Activated naive CD4-positive, alpha-beta T cell treated with anti-CD3 and anti-CD28 coated beads, Interleukin-2, amount 50 U/mL, for 72 hours (primary cell): ENCODE results near the gene SH2D6. TPM values are rescaled to one million over a fixed set of nuclear protein-coding genes. Genes with fewer than 3 reads are reported as not detected.
A peak's percentile ranks its signal among the peaks of the same experiment; 100 is the strongest.
"Not testable (repeated sequence)": the region's sequence is repeated elsewhere in the genome, so short reads cannot be mapped to it uniquely, and the experiment has no call there.

ENCODE experiments used
- ATAC-seq, 2 donors: fragments of 150-1000 bp; cut with Tn5 transposase; 2 replicates each; pipeline ENCODE4 v1.10.0; 2021; ENCODE audit warnings: mild to moderate bottlenecking in 2 of 2, moderate library complexity in 2 of 2
- DNase-seq, 2 donors: peaks; one replicate each; pipeline ENCODE4 v3.0.0; 2021 to 2022; ENCODE audit warnings: low spot score in 2 of 2
- H3K27ac Mint-ChIP-seq, 2 donors: one replicate each; pipeline ENCODE4 v1.8.0; 2022; ENCODE audit warnings: mild to moderate bottlenecking in 2 of 2, mixed read lengths in 2 of 2
- H3K36me3 Mint-ChIP-seq, 2 donors: one replicate each; pipeline ENCODE4 v1.8.0; 2022; ENCODE audit warnings: mixed read lengths in 2 of 2
- H3K9me3 Mint-ChIP-seq, 2 donors: one replicate each; pipeline ENCODE4 v1.8.0; 2022; ENCODE audit warnings: mixed read lengths in 2 of 2
- total RNA-seq, 2 donors: library from RNA; stranded (reverse); gene quantifications; one replicate each; pipeline ENCODE4 v1.2.3, GENCODE V29; 2022

The SH2D6 gene
- total RNA-seq, result 1 to 10 TPM in 1 of 2 donors, under 1 TPM in 1; 0.55 to 2.5 TPM

- DNase-seq (peak; percentile 81 to 84), ATAC-seq (peak; percentile 80 to 87)
- Mint-ChIP-seq H3K36me3 (no peaks in the 10 kb centered on the region), H3K27ac (peak within 1 kb of the TSS; percentile 92 to 99), H3K9me3 (no peaks in the 10 kb centered on the region)
Measured at GRCh38 chr2:85418132-85419008, at the start of gene SH2D6. TSS of gene SH2D6 (plus strand) at chr2:85418714. CDS start at chr2:85429466, 10,752 bp downstream.

- ATAC-seq (no peak), DNase-seq (peak in 1 of 2 donors; percentile 16)
- H3K9me3 Mint-ChIP-seq, result no peaks in the 10 kb centered on the region
- peaks cover 2 to 9% of the 10 kb centered on the region in 2 donors for H3K36me3 Mint-ChIP-seq
- no peak overlapping the region for H3K27ac Mint-ChIP-seq
Measured at GRCh38 chr2:85368921-85369320, 49.6 kb upstream of the SH2D6 start.

GRCh38 chr2:85369500-85369899 is 49.0 kb upstream of the SH2D6 start:
- H3K36me3 Mint-ChIP-seq, result peaks cover 5 to 12% of the 10 kb centered on the region in 2 donors
- no peaks in the 10 kb centered on the region for H3K9me3 Mint-ChIP-seq
- ATAC-seq, result no peak
- no peak overlapping the region for H3K27ac Mint-ChIP-seq
- no peak for DNase-seq

- DNase-seq, result peak in 1 of 2 donors; percentile 21
- H3K36me3 Mint-ChIP-seq, result peaks cover 5 to 12% of the 10 kb centered on the region in 2 donors
- ATAC-seq, result no peak
- no peaks in the 10 kb centered on the region for H3K9me3 Mint-ChIP-seq
- H3K27ac Mint-ChIP-seq, result peak overlapping the region in 1 of 2 donors; percentile 74
Measured at GRCh38 chr2:85371045-85371444, 47.5 kb upstream of the SH2D6 start.

GRCh38 chr2:85376291-85377065 is 42.0 kb upstream of the SH2D6 start:
- ATAC-seq (no peak), DNase-seq (no peak)
- Mint-ChIP-seq H3K27ac (peak overlapping the region in 1 of 2 donors; percentile 45), H3K36me3 (peaks cover 36 to 48% of the 10 kb centered on the region in 2 donors), H3K9me3 (no peaks in the 10 kb centered on the region)

- H3K9me3 Mint-ChIP-seq, result no peaks in the 10 kb centered on the region
- DNase-seq, result peak in 1 of 2 donors; percentile 35
- H3K27ac Mint-ChIP-seq, result no peak overlapping the region
- H3K36me3 Mint-ChIP-seq, result peaks cover 36 to 48% of the 10 kb centered on the region in 2 donors
- ATAC-seq, result no peak
Measured at GRCh38 chr2:85377083-85377482, 41.4 kb upstream of the SH2D6 start.

GRCh38 chr2:85378257-85378656 is 40.3 kb upstream of the SH2D6 start:
- H3K27ac Mint-ChIP-seq, result no peak overlapping the region
- no peak for DNase-seq
- peaks cover 36 to 46% of the 10 kb centered on the region in 2 donors for H3K36me3 Mint-ChIP-seq
- no peaks in the 10 kb centered on the region for H3K9me3 Mint-ChIP-seq
- no peak for ATAC-seq

- no peak for ATAC-seq
- no peaks in the 10 kb centered on the region for H3K9me3 Mint-ChIP-seq
- no peak overlapping the region for H3K27ac Mint-ChIP-seq
- peaks cover 32 to 35% of the 10 kb centered on the region in 2 donors for H3K36me3 Mint-ChIP-seq
- DNase-seq, result no peak
Measured at GRCh38 chr2:85380048-85380447, 38.5 kb upstream of the SH2D6 start.

GRCh38 chr2:85383151-85383550 is 35.4 kb upstream of the SH2D6 start:
- not testable (repeated sequence) for H3K9me3 Mint-ChIP-seq, DNase-seq, ATAC-seq
- peaks cover 19 to 28% of the 10 kb centered on the region in 2 donors for H3K36me3 Mint-ChIP-seq
- peak overlapping the region in 1 of 2 donors; percentile 22 for H3K27ac Mint-ChIP-seq

GRCh38 chr2:85383850-85384249 is 34.7 kb upstream of the SH2D6 start:
- Mint-ChIP-seq H3K9me3 (no peaks in the 10 kb centered on the region), H3K27ac (peak overlapping the region in 1 of 2 donors; percentile 22), H3K36me3 (peaks cover 12 to 21% of the 10 kb centered on the region in 2 donors)
- ATAC-seq (peak in 1 of 2 donors; percentile 14), DNase-seq (no peak)

- Mint-ChIP-seq H3K36me3 (peaks cover under 1 to 4% of the 10 kb centered on the region in 2 donors), H3K9me3 (no peaks in the 10 kb centered on the region), H3K27ac (peak overlapping the region in 1 of 2 donors; percentile 53)
- DNase-seq (peak in 1 of 2 donors; percentile 11), ATAC-seq (no peak)
Measured at GRCh38 chr2:85385746-85386145, 32.8 kb upstream of the SH2D6 start.

- H3K36me3 Mint-ChIP-seq, result no peaks in the 10 kb centered on the region
- no peaks in the 10 kb centered on the region for H3K9me3 Mint-ChIP-seq
- DNase-seq (no peak), ATAC-seq (no peak)
- no peak overlapping the region for H3K27ac Mint-ChIP-seq
Measured at GRCh38 chr2:85387754-85388153, 30.8 kb upstream of the SH2D6 start.

GRCh38 chr2:85388878-85389538 is 29.5 kb upstream of the SH2D6 start:
- H3K9me3 Mint-ChIP-seq, result no peaks in the 10 kb centered on the region
- peak overlapping the region; percentile 12 to 29 for H3K27ac Mint-ChIP-seq
- ATAC-seq (no peak), DNase-seq (peak in 1 of 2 donors; percentile 34)
- H3K36me3 Mint-ChIP-seq, result no peaks in the 10 kb centered on the region

- DNase-seq, result peak; percentile 57 to 80
- H3K36me3 Mint-ChIP-seq, result no peaks in the 10 kb centered on the region
- H3K9me3 Mint-ChIP-seq, result no peaks in the 10 kb centered on the region
- ATAC-seq, result peak; percentile 77 to 90
- H3K27ac Mint-ChIP-seq, result no peak overlapping the region
Measured at GRCh38 chr2:85390941-85391669, 27.4 kb upstream of the SH2D6 start.

GRCh38 chr2:85393836-85394235 is 24.7 kb upstream of the SH2D6 start:
- Mint-ChIP-seq H3K36me3 (no peaks in the 10 kb centered on the region), H3K9me3 (no peaks in the 10 kb centered on the region), H3K27ac (peak overlapping the region in 1 of 2 donors; percentile 24)
- ATAC-seq (no peak), DNase-seq (peak in 1 of 2 donors; percentile 33)

- H3K9me3 Mint-ChIP-seq, result no peaks in the 10 kb centered on the region
- peak overlapping the region in 1 of 2 donors; percentile 24 for H3K27ac Mint-ChIP-seq
- no peaks in the 10 kb centered on the region for H3K36me3 Mint-ChIP-seq
- DNase-seq (peak in 1 of 2 donors; percentile 37), ATAC-seq (no peak)
Measured at GRCh38 chr2:85394261-85394681, 24.2 kb upstream of the SH2D6 start.
